ENCODE data around the gene STX18. TPM values are rescaled to one million over a fixed set of nuclear protein-coding genes. Genes with fewer than 3 reads are reported as not detected.

The STX18 gene
- total RNA-seq, 4 donors from 2014 or later = 19.2 to 27.4 (median 20.7) TPM

GRCh38 chr4:4583606-4584005 is 41.8 kb upstream of the STX18 start:
- DNase-seq (no peak), ATAC-seq (no peak)
- H3K36me3 ChIP-seq = no peaks in the 10 kb centered on the region
- in situ Hi-C loops (cut with MboI; ENCODE audit: low sequenced_read_pairs in 4 of 4) = no loop called here
- H3K9me3 ChIP-seq = peaks cover 0 to 8% (median 0%) of the 10 kb centered on the region in 3 donors
- no peak for TF ChIP-seq POLR2A (IDR thresholded peaks at IDR 0.05)
- TF ChIP-seq CTCF (IDR thresholded peaks at IDR 0.05 in 4 of 5, conservative IDR thresholded peaks at IDR 0.05 in 1 of 5) = no peak
- H3K4me3 ChIP-seq = no peak overlapping the region
- no peaks in the 10 kb centered on the region for H3K4me1 ChIP-seq
- intact Hi-C loops (cut with DNase I; ENCODE audit: low total_unique reads) = no loop called here
- no peak overlapping the region for H3K27ac ChIP-seq
- H3K27me3 ChIP-seq = no peaks in the 10 kb centered on the region

- TF ChIP-seq CTCF (IDR thresholded peaks at IDR 0.05 in 4 of 5, conservative IDR thresholded peaks at IDR 0.05 in 1 of 5) (no peak), POLR2A (IDR thresholded peaks at IDR 0.05) (no peak)
- Histone ChIP-seq H3K36me3 (no peaks in the 10 kb centered on the region), H3K27me3 (no peaks in the 10 kb centered on the region), H3K4me3 (no peak overlapping the region), H3K9me3 (peaks cover 0 to 8% (median 0%) of the 10 kb centered on the region in 3 donors), H3K27ac (no peak overlapping the region), H3K4me1 (no peaks in the 10 kb centered on the region)
- DNase-seq (no peak), ATAC-seq (no peak)
- intact Hi-C loops (cut with DNase I; ENCODE audit: low total_unique reads) (no loop called here), in situ Hi-C loops (cut with MboI; ENCODE audit: low sequenced_read_pairs in 4 of 4) (no loop called here)
These were observed 40.8 kb upstream of the STX18 start for GRCh38 chr4:4582653-4583052.

GRCh38 chr4:4580494-4580893 is 38.6 kb upstream of the STX18 start:
- in situ Hi-C loops (cut with MboI; ENCODE audit: low sequenced_read_pairs in 4 of 4) = no loop called here
- DNase-seq (no peak), ATAC-seq (no peak)
- TF ChIP-seq POLR2A (IDR thresholded peaks at IDR 0.05) = no peak
- TF ChIP-seq CTCF (IDR thresholded peaks at IDR 0.05 in 4 of 5, conservative IDR thresholded peaks at IDR 0.05 in 1 of 5) = no peak
- no peaks in the 10 kb centered on the region for H3K36me3 ChIP-seq
- intact Hi-C loops (cut with DNase I; ENCODE audit: low total_unique reads) = no loop called here
- no peak overlapping the region for H3K4me3 ChIP-seq
- no peaks in the 10 kb centered on the region for H3K27me3 ChIP-seq
- H3K4me1 ChIP-seq = no peaks in the 10 kb centered on the region
- H3K9me3 ChIP-seq = no peaks in the 10 kb centered on the region
- H3K27ac ChIP-seq = no peak overlapping the region

- no peaks in the 10 kb centered on the region for H3K4me1 ChIP-seq
- no peak for DNase-seq
- no peaks in the 10 kb centered on the region for H3K36me3 ChIP-seq
- intact Hi-C loops (cut with DNase I; ENCODE audit: low total_unique reads) = no loop called here
- H3K9me3 ChIP-seq = no peaks in the 10 kb centered on the region
- no peak overlapping the region for H3K27ac ChIP-seq
- TF ChIP-seq CTCF (IDR thresholded peaks at IDR 0.05 in 4 of 5, conservative IDR thresholded peaks at IDR 0.05 in 1 of 5) (no peak), POLR2A (IDR thresholded peaks at IDR 0.05) (no peak)
- no peaks in the 10 kb centered on the region for H3K27me3 ChIP-seq
- no peak overlapping the region for H3K4me3 ChIP-seq
- in situ Hi-C loops (cut with MboI; ENCODE audit: low sequenced_read_pairs in 4 of 4) = no loop called here
- ATAC-seq = no peak
These were observed 37.1 kb upstream of the STX18 start for GRCh38 chr4:4578981-4579380.

GRCh38 chr4:4577359-4577875 is 35.6 kb upstream of the STX18 start:
- no peak overlapping the region for H3K27ac ChIP-seq
- no peak for ATAC-seq
- DNase-seq = no peak
- no peaks in the 10 kb centered on the region for H3K27me3 ChIP-seq
- H3K4me3 ChIP-seq = no peak overlapping the region
- TF ChIP-seq CTCF (IDR thresholded peaks at IDR 0.05 in 4 of 5, conservative IDR thresholded peaks at IDR 0.05 in 1 of 5) = no peak
- TF ChIP-seq POLR2A (IDR thresholded peaks at IDR 0.05) = no peak
- in situ Hi-C loops (cut with MboI; ENCODE audit: low sequenced_read_pairs in 4 of 4) = no loop called here
- no peaks in the 10 kb centered on the region for H3K36me3 ChIP-seq
- no peaks in the 10 kb centered on the region for H3K4me1 ChIP-seq
- intact Hi-C loops (cut with DNase I; ENCODE audit: low total_unique reads) = no loop called here
- no peaks in the 10 kb centered on the region for H3K9me3 ChIP-seq
